Medulla oblongata (tissue), 1 donor: ENCODE results near the gene ABCA3.

Experiments
- DNase-seq: peaks from one replicate; pipeline ENCODE4 v3.0.0-alpha.2; 2015; ENCODE audit errors: extremely low spot score

The ABCA3 gene

GRCh38 chr16:2357331-2357730 lies 16.8 kb upstream of the ABCA3 start:
- no peak for DNase-seq

- DNase-seq, result no peak
Observed at GRCh38 chr16:2350500-2350899, 10.0 kb upstream of the ABCA3 start.

DNA sequence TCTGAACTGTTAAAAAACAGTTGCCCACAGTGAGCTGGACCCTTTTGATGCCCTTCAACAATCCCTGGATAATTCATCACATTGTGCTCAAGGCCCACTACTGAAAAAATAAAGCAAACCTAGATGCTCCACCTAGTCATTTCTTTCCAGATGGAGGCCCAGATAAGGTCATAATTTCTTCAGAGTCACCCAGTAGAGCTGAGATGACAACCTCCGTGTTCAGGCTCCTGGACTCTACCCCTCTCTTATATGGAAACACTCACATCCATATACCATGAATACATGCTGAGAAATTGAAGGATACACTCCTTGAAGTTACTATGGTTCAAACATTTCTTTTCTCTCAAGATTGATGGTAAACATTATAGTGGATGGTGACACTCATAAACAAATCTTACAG lies 2.7 kb upstream of the ABCA3 start:
- no peak for DNase-seq

DNA sequence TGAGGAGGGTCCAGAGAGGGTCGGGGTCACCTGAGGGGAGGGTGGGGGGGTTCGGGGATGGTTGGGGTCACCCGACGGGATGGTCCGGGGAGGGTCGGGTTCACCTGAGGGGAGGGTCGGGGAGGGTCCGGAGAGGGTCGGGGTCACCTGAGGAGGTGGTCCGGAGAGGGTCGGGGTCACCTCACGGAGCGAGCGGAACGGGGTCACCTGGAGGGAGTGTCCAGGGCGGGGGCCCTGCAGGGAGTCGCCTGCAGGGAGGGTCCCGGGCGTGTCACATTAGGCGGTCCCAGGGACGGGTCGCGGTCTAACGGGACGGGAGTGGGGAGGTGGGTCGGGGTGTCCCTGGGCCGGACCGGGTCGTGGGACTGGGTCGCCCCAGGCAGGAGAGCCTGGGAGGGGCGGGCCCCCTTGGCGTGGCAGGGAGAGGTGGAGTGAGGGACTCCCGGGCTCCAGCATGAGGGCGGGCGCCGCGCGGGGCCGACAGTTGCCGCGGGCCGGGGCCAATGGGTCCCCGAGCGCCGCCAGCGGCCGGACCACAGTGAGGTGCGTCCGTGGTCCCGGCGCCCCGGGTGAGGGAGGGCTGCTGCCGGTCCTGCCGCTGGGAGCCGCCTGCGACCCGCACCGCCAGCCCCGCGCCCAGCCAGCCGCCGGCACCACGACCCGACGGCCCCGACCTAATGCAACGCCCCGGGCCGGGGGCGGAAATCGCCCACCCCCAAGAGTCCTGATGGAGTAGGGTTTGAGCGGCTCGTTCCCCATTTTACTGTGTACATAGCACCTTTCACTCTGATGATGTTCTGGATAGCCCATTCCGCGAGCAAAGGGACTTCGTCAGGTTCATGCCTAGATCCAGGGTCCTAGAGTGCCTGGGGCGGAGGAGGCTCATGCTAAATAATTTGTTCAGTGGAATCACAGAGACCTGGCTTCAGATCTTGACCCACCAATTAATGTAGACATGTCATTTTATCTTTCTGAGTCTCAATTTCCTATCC lies 1.2 kb upstream of the ABCA3 start:
- no peak for DNase-seq

- DNase-seq, result peak; percentile 56
Observed at GRCh38 chr16:2339521-2340484, 725 bp downstream of the ABCA3 start.

GRCh38 chr16:2337431-2338296 lies 2.9 kb downstream of the ABCA3 start:
- no peak for DNase-seq

- no peak for DNase-seq
Observed at GRCh38 chr16:2335286-2335895, 5.1 kb downstream of the ABCA3 start.

DNA sequence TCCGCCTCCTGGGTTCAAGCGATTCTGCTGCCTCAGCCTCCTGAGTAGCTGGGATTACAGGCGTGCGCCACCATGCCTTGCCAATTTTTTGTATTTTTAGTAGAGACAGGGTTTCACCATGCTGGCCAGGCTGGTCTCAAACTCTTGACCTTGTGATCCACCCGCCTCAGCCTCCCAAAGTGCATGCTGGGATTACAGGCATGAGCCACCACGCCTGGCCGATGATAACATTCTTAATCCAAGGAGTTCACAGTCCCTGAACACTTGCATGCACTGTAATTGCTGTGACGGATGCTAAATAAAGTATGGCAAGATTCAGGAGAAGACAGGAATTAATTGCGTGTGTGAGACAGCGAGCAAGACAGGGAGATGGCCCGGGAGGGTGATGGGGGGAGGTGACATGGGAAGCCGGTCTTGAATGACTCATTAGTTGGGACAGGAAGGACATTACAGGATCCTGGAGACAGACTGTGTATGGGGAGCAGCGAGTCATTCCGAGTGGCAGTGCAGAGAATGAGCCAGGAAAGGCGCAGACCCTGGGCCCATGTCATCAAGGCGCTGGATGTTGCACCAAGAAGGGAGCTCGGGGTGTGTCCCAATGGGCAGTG lies 6.7 kb downstream of the ABCA3 start:
- DNase-seq, result no peak

DNA sequence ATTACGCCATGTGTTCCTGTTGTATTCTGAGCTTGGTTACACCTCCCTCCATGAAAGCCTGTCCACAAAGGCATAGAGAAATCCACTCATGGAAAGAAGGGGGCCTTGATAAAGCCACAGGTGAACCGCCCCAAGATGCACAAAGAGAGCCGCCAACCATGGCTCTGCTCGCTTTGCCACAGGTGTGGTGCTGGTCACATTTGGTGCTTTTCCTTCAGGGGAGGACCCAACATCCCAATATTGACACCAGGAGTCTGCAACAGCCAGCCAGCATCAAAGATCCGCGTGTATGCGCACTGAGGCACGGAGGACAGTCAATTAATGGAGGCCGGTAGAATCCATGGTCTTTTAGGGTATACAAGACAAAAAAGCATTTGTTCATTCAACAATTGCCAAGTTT lies 7.3 kb downstream of the ABCA3 start:
- DNase-seq, result no peak

DNA sequence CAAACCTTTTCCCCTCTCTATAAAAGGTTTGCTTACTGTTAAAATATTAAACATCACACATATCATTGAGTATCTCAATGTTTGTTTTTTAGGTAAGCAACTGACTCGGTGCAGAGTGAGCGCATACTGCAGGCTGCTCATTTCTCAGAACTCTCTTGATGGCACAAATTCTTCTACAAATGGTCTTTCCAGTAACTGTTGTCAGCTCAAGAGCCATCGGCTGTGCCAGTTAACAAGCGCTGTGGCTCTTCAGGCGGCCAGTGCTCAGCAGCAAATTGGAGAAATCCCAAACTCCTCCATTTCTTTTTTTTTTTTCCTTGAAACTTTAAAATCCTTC lies 8.6 kb downstream of the ABCA3 start:
- no peak for DNase-seq

GRCh38 chr16:2331199-2331930 lies 9.2 kb downstream of the ABCA3 start:
- DNase-seq, result no peak

GRCh38 chr16:2329532-2329931 lies 11.0 kb downstream of the ABCA3 start:
- no peak for DNase-seq

GRCh38 chr16:2328428-2328827 lies 12.1 kb downstream of the ABCA3 start:
- no peak for DNase-seq

- DNase-seq, result no peak
Observed at GRCh38 chr16:2326191-2326590, 14.3 kb downstream of the ABCA3 start.

DNA sequence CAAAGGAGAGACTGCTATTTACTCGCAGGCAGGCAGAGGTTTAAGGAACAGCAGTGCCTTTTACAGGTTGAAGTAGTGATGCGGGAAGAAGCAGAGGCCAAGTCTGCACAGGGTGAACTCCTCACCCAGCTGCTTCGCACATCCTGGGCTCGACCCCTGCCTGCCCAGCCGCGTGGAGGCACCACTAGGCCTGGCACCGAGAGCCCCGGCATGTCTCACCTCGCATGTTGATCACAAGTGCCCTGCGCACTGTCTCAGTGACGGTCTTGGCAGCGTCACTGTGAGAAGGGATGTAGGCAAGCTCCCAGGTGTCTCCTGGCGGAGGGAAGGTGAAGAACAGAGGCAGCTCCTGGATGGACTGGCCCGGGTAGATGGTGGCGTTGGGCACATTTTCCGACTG lies 14.7 kb downstream of the ABCA3 start:
- DNase-seq, result no peak

GRCh38 chr16:2325181-2325580 lies 15.3 kb downstream of the ABCA3 start:
- DNase-seq, result no peak

DNA sequence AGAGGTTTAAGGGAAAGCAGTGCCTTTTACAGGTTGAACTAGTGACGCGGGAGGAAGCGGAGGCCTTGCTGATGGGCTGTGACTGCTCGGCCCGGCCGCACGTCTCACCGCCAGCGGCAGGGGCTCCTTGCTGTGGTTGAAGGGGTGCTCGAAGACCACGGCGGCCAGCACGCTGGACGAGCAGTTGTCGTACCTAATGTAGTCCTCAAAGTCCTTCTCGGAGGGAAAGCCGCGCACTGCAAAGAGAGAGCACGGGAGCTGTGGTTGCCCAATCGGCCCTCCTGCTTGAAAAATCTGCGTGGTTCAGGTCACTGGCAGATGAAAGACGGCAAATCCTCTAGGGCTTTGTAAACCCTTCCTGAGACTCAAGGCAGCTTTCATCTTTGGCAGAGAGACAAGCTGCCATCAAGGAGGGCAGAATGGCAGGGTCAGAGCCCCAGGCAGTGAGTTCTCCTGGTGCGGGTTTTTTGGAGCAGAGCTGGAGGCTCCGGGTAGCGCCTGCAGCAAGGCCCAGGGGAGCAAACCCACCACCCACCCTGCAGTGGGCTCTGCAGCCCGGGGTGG lies 16.1 kb downstream of the ABCA3 start:
- DNase-seq, result no peak

DNA sequence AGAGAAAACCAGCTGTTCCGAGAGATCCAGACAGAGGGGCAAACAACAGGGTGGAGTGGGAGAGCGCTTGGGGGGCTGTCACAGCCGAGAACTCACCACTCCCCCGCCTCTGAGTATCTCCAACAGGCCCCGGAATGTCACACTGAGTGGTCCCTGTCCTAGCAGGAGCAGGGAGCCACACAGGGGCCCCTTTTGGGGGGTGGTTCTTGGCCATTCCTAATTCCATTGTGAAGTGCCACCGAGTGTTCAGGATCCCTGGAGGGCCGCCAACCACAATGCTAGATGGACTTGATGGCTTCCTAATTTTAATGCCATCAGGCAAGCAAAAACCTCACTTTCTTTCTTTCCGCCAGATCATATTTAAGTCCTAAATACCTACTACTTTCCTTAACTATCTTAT lies 16.8 kb downstream of the ABCA3 start:
- no peak for DNase-seq

DNA sequence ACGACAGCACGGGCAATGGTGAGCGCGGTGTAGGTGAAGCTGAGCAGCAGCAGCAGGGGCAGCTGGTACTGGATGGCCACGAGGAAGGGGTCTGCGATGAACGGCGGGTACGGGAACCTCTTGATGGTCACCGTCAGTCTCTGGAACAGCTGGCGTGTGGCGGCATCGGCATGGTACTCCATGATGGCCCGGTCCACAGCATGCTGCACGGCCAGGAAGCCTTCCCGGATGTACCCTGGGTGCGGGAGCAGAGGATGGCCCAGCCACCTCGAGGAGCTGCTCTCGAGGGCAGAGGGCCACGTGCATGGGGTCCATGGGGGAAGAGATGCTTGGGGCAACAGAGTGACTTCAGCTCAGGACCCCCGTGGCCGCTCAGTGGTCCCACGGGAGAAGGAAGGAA lies 20.9 kb downstream of the ABCA3 start:
- DNase-seq, result no peak
